Prostate gland (tissue), 2 donors: ENCODE data around the gene GDF7. TPM values are rescaled to one million over a fixed set of nuclear protein-coding genes. Genes with fewer than 3 reads are reported as not detected.

Source experiments
- DNase-seq: peaks from one replicate; pipeline ENCODE4 v3.0.0-alpha.2; 2019; ENCODE audit warnings: low spot score
- H3K27ac ChIP-seq, 2 donors: fragments of 200-600 bp; sonication (generic); 2 replicates each; pipeline ENCODE4 v1.5.1; 2017 to 2019
- H3K27me3 ChIP-seq: fragments of 200-600 bp; sonication (generic); replicated peaks from 2 replicates; pipeline ENCODE4 v1.5.1; 2019; ENCODE audit not compliant: insufficient read depth
- H3K36me3 ChIP-seq, 2 donors: fragments of 200-600 bp; sonication (generic); 1 replicate in 1 of 2; 2 replicates in 1 of 2; pipeline versions ENCODE4 v1.5.1 to v1.8.1; 2017 to 2019
- H3K4me1 ChIP-seq: fragments of 200-600 bp; sonication (generic); replicated peaks from 2 replicates; pipeline ENCODE4 v1.5.1; 2019
- H3K4me3 ChIP-seq, 2 donors: fragments of 200-600 bp; sonication (generic); 2 replicates each; pipeline ENCODE4 v1.5.1; 2017 to 2019
- H3K9me3 ChIP-seq: fragments of 200-600 bp; sonication (generic); 2 replicates; pipeline ENCODE4 v1.5.1; 2017
- CTCF ChIP-seq, 4 experiments: fragments of 200-600 bp in 2 of 4; fragments of 450-650 bp in 2 of 4; sonication (generic) in 2 of 4; IDR thresholded peaks; 1 replicate in 3 of 4; 2 replicates in 1 of 4; pipeline ENCODE4 v1.5.1; 2016 to 2019; ENCODE audit warnings: antibody characterized with exemption in 4 of 4, mild to moderate bottlenecking in 2 of 4, moderate library complexity in 2 of 4
- POLR2A ChIP-seq: fragments of 450-650 bp; IDR thresholded peaks from one replicate; pipeline ENCODE4 v1.6.1; 2016; ENCODE audit warnings: antibody characterized with exemption, mild to moderate bottlenecking
- POLR2AphosphoS5 ChIP-seq: sonication (generic); formaldehyde crosslinking; IDR thresholded peaks from one replicate; pipeline ENCODE4 v1.6.1; 2017; ENCODE audit warnings: antibody characterized with exemption
- WGBS: methylation state at CpG from one replicate; pipeline ENCODE4 v1.1.5; 2018; 5-methylcytosine and 5-hydroxymethylcytosine counted together
- intact Hi-C: fragments of 100-400 bp; cut with DNase I; formaldehyde crosslinking; loops from one replicate; pipeline ENCODE4 v1.14.2; 2022
- total RNA-seq, 2 donors: library from RNA; depleted of rRNA; stranded (reverse); fragments of >200 nt; gene quantifications; one replicate each; pipeline ENCODE4 v1.1.0, GENCODE V29; 2016

Gene GDF7
- total RNA-seq, 2 donors from 2014 or later: 3.3 to 7.0 TPM

- Histone ChIP-seq H3K4me1 (no peaks in the 10 kb centered on the region), H3K27me3 (no peaks in the 10 kb centered on the region), H3K36me3 (no peaks in the 10 kb centered on the region), H3K9me3 (no peaks in the 10 kb centered on the region), H3K27ac (no peak overlapping the region), H3K4me3 (no peak overlapping the region)
- 73% methylated on average over 1 of the region's 1 CpG for WGBS
- intact Hi-C loops: no loop called here
- TF ChIP-seq POLR2A (no peak), CTCF (IDR thresholded peaks at IDR 0.05) (no peak), POLR2AphosphoS5 (no peak)
- DNase-seq: no peak
Measured at GRCh38 chr2:20717641-20718040, 50.7 kb downstream of the GDF7 start.

GRCh38 chr2:20722592-20723240, 55.8 kb downstream of the GDF7 start:
- TF ChIP-seq POLR2AphosphoS5 (no peak), CTCF (IDR thresholded peaks at IDR 0.05) (no peak), POLR2A (no peak)
- H3K4me1 ChIP-seq: no peaks in the 10 kb centered on the region
- H3K9me3 ChIP-seq: no peaks in the 10 kb centered on the region
- no peak overlapping the region for H3K4me3 ChIP-seq
- no peak overlapping the region for H3K27ac ChIP-seq
- no peaks in the 10 kb centered on the region for H3K27me3 ChIP-seq
- intact Hi-C loops: no loop called here
- no peak for DNase-seq
- no peaks in the 10 kb centered on the region for H3K36me3 ChIP-seq
- 94% methylated on average over 1 of the region's 1 CpG for WGBS

- Histone ChIP-seq H3K27me3 (no peaks in the 10 kb centered on the region), H3K4me3 (no peak overlapping the region), H3K36me3 (no peaks in the 10 kb centered on the region), H3K9me3 (no peaks in the 10 kb centered on the region), H3K27ac (no peak overlapping the region), H3K4me1 (no peaks in the 10 kb centered on the region)
- no peak for TF ChIP-seq POLR2AphosphoS5
- TF ChIP-seq CTCF (IDR thresholded peaks at IDR 0.05): no peak
- TF ChIP-seq POLR2A: no peak
- intact Hi-C loops: no loop called here
- DNase-seq: no peak
Measured at GRCh38 chr2:20723543-20723942, 56.6 kb downstream of the GDF7 start.

GRCh38 chr2:20724500-20725053, 57.6 kb downstream of the GDF7 start:
- WGBS: 96% methylated on average over 3 of the region's 3 CpGs
- H3K4me1 ChIP-seq: no peaks in the 10 kb centered on the region
- intact Hi-C loops: no loop called here
- H3K9me3 ChIP-seq: no peaks in the 10 kb centered on the region
- H3K27ac ChIP-seq: no peak overlapping the region
- no peak for DNase-seq
- no peaks in the 10 kb centered on the region for H3K27me3 ChIP-seq
- H3K4me3 ChIP-seq: no peak overlapping the region
- H3K36me3 ChIP-seq: no peaks in the 10 kb centered on the region
- no peak for TF ChIP-seq CTCF (IDR thresholded peaks at IDR 0.05)
- TF ChIP-seq POLR2A: no peak
- TF ChIP-seq POLR2AphosphoS5: no peak

DNA sequence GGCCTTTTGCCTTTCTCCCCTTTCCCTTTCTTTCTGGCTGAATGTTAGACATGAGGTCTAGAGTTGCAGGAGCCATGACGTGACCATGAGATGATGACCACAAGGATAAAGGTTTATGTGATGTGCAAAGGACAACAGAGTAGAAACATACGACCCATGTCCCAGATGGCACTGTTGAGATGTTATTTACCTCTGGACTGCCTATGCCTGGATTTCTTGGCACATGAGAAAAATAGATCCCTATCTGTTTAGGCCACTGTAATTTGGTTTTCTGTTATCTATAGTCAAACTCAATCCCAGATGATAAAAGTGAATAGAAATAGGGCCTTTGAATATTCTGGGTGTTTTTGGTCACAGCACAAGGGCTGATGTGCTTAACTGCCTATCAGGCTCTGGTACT, 58.8 kb downstream of the GDF7 start:
- no peaks in the 10 kb centered on the region for H3K27me3 ChIP-seq
- no peaks in the 10 kb centered on the region for H3K4me1 ChIP-seq
- no peak overlapping the region for H3K4me3 ChIP-seq
- H3K27ac ChIP-seq: no peak overlapping the region
- intact Hi-C loops: no loop called here
- H3K36me3 ChIP-seq: no peaks in the 10 kb centered on the region
- 91% methylated on average over 2 of the region's 2 CpGs for WGBS
- no peaks in the 10 kb centered on the region for H3K9me3 ChIP-seq
- no peak for TF ChIP-seq CTCF (IDR thresholded peaks at IDR 0.05)
- TF ChIP-seq POLR2A: no peak
- no peak for TF ChIP-seq POLR2AphosphoS5
- no peak for DNase-seq
